KBM-7 (cell line): ENCODE results near the gene ZNRF2.
A peak's percentile ranks its signal among the peaks of the same experiment; 100 is the strongest.
"Not testable (repeated sequence)": the region's sequence is repeated elsewhere in the genome, so short reads cannot be mapped to it uniquely, and the experiment has no call there.

Source experiments
- DNase-seq: peaks from one replicate; pipeline ENCODE4 v3.0.0-alpha.2; 2015
- in situ Hi-C: fragments of 300-500 bp; cut with MboI; formaldehyde crosslinking; loops from 2 replicates; pipeline ENCODE4 v1.14.3; 2020; ENCODE audit warnings: low sequenced_read_pairs, low pct_unique_long_range_greater_than_20kb, mixed read lengths

ZNRF2 gene

GRCh38 chr7:30285067-30285535 is 704 bp downstream of the ZNRF2 start:
- in situ Hi-C loops: no loop called here
- no peak for DNase-seq

- peak; percentile 89 for DNase-seq
These were observed 1.3 kb downstream of the ZNRF2 start for GRCh38 chr7:30285536-30286284.

GRCh38 chr7:30286749-30287148 is 2.4 kb downstream of the ZNRF2 start:
- no peak for DNase-seq
- in situ Hi-C loops: no loop called here

More at GRCh38 chr7:30285536-30286284, 1.3 kb downstream of the ZNRF2 start:
- in situ Hi-C loops: no loop called here

- DNase-seq, in situ Hi-C loops: not testable (repeated sequence)
These were observed 3.2 kb downstream of the ZNRF2 start for GRCh38 chr7:30287625-30288024.

GRCh38 chr7:30289634-30290033 is 5.2 kb downstream of the ZNRF2 start:
- DNase-seq, in situ Hi-C loops: not testable (repeated sequence)

GRCh38 chr7:30290317-30290716 is 5.9 kb downstream of the ZNRF2 start:
- DNase-seq, in situ Hi-C loops: not testable (repeated sequence)

- in situ Hi-C loops: not testable (repeated sequence)
- DNase-seq: peak; percentile 62
These were observed 8.1 kb downstream of the ZNRF2 start for GRCh38 chr7:30292416-30293038.

GRCh38 chr7:30296304-30296703 is 11.9 kb downstream of the ZNRF2 start:
- in situ Hi-C loops, DNase-seq: not testable (repeated sequence)

- in situ Hi-C loops, DNase-seq: not testable (repeated sequence)
These were observed 13.1 kb downstream of the ZNRF2 start for GRCh38 chr7:30297499-30297898.

- DNase-seq, in situ Hi-C loops: not testable (repeated sequence)
These were observed 14.0 kb downstream of the ZNRF2 start for GRCh38 chr7:30298409-30298808.

GRCh38 chr7:30301751-30302150 is 17.4 kb downstream of the ZNRF2 start:
- no peak for DNase-seq
- in situ Hi-C loops: no loop called here

- DNase-seq: no peak
- in situ Hi-C loops: no loop called here
These were observed 18.4 kb downstream of the ZNRF2 start for GRCh38 chr7:30302656-30303311.

GRCh38 chr7:30303312-30304039 is 19.1 kb downstream of the ZNRF2 start:
- DNase-seq: no peak
- in situ Hi-C loops: no loop called here

- in situ Hi-C loops: no loop called here
These were observed 19.9 kb downstream of the ZNRF2 start for GRCh38 chr7:30304177-30304884.

GRCh38 chr7:30306976-30307375 is 22.6 kb downstream of the ZNRF2 start:
- in situ Hi-C loops: no loop called here
- no peak for DNase-seq

More at GRCh38 chr7:30304177-30304884, 19.9 kb downstream of the ZNRF2 start:
- DNase-seq: no peak

- no peak for DNase-seq
- in situ Hi-C loops: no loop called here
These were observed 24.0 kb downstream of the ZNRF2 start for GRCh38 chr7:30308389-30308788.

GRCh38 chr7:30309302-30309701 is 24.9 kb downstream of the ZNRF2 start:
- no peak for DNase-seq
- in situ Hi-C loops: no loop called here

GRCh38 chr7:30309842-30310435 is 25.5 kb downstream of the ZNRF2 start:
- in situ Hi-C loops: no loop called here
- no peak for DNase-seq
